Measurements from ENCODE around the gene ITIH5.

Gene ITIH5

DNA sequence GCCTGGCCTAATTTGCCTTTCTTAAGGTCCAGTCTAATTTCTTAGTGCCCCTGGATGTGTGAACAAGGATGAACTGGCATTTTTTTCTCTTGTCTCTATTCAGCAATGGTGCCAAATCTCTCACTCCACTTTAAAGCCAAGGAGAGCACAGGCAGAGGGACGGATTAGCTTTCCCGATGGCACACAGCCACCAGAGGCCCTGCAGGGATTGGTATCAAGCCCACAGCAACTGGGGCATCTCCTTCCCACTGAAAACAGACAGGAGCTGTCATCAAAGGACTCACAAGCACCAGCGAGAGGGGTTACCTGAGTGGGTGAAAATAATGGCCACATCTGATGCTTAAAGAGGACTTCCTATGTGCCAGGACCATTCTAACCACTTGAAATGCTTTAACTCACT, 83.1 kb downstream of the ITIH5 start:
- TF ChIP-seq, protein P1, sequence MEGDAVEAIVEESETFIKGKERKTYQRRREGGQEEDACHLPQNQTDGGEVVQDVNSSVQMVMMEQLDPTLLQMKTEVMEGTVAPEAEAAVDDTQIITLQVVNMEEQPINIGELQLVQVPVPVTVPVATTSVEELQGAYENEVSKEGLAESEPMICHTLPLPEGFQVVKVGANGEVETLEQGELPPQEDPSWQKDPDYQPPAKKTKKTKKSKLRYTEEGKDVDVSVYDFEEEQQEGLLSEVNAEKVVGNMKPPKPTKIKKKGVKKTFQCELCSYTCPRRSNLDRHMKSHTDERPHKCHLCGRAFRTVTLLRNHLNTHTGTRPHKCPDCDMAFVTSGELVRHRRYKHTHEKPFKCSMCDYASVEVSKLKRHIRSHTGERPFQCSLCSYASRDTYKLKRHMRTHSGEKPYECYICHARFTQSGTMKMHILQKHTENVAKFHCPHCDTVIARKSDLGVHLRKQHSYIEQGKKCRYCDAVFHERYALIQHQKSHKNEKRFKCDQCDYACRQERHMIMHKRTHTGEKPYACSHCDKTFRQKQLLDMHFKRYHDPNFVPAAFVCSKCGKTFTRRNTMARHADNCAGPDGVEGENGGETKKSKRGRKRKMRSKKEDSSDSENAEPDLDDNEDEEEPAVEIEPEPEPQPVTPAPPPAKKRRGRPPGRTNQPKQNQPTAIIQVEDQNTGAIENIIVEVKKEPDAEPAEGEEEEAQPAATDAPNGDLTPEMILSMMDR (conservative IDR thresholded peaks at IDR 0.05; ENCODE audit: low read depth, low read length), result no peak
- no peak overlapping the region for H3K4me3 ChIP-seq (ENCODE audit: low read depth, low read length)
- DNase-seq (ENCODE audit: low read depth), result no peak

DNA sequence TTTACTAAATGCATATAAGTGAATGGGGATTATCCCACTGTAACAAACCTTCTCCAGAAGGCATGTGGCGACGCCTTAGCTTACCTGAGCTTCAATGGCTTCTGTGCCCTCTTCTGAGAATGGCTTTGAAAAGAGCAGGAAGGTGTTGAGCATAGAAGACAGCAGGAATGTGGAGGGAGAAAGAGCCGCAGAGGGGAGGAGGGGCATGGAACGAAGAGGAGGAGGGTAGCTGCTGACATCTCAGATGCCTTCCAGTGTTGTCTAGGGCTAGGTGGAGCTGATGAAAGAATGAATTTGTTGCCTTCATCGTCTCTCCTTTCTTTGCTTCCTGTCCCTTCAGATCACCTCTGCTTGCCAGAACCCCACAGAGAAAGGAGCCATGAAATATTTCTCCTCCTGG, 86.2 kb downstream of the ITIH5 start:
- DNase-seq (ENCODE audit: low read depth), result no peak
- TF ChIP-seq, protein P1 (conservative IDR thresholded peaks at IDR 0.05; ENCODE audit: low read depth, low read length), result no peak
- no peak overlapping the region for H3K4me3 ChIP-seq (ENCODE audit: low read depth, low read length)

DNA sequence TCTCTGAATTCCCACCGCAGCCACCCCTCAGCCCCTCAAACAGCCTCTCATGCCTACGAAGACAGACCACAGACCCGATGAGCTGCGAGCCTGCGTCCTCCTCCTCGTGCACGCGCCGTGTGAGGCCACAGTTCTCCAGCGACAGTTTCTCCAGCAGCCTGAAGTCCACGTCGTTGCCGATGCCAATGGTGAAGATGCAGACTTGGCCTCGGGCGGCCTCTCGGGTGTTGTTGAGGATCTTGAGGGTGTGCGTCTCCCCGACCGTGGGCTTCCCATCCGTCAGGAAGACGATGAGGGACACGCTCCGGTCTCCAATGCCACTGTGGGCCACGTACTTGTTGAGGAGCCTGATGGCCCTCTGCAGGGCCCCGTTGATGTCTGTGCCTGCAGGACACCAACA, 87.1 kb downstream of the ITIH5 start:
- no peak for DNase-seq (ENCODE audit: low read depth)
- no peak overlapping the region for H3K4me3 ChIP-seq (ENCODE audit: low read depth, low read length)
- TF ChIP-seq, protein P1 (conservative IDR thresholded peaks at IDR 0.05; ENCODE audit: low read depth, low read length), result no peak

DNA sequence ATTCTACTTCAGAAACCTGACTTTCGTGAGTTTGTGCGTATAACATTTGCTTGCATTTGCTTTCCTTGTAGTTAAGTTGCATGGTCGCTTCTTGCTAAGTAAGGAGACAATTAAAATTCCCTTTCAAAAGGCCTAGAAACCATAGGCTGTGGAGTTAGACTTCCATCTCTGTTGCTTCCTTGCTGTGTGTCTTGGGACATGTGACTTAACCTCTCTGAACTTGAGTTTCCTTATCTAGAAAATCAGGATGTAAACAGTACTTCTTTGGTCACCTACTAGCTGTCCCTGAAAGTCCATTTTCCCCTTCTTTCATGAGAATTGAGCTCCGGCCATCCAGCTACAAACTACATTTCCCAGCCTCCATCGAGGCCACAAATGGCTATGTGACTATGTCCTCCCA, 89.2 kb downstream of the ITIH5 start:
- no peak for DNase-seq (ENCODE audit: low read depth)
- no peak overlapping the region for H3K4me3 ChIP-seq (ENCODE audit: low read depth, low read length)
- TF ChIP-seq, protein P1 (conservative IDR thresholded peaks at IDR 0.05; ENCODE audit: low read depth, low read length), result no peak

DNA sequence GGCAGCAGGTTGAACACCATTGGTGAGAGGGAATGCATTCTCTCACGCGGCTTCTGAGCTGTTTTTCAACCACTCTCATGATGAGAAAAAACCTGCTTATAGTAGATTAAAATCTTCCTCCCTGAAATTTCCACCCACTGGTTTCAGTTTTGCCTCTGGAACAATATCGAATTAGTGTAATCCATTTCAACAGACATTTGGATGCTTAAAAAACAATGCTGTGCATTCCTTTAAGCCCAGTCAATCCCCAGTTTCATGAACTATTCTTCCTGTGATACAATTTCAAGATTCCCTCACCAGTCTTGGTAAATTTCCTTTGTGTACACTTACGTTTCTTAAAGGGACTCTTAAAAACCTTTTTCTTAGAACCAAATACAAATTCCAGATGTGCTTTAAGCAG, 89.6 kb downstream of the ITIH5 start:
- DNase-seq (ENCODE audit: low read depth), result no peak
- TF ChIP-seq, protein P1 (conservative IDR thresholded peaks at IDR 0.05; ENCODE audit: low read depth, low read length), result no peak
- no peak overlapping the region for H3K4me3 ChIP-seq (ENCODE audit: low read depth, low read length)

DNA sequence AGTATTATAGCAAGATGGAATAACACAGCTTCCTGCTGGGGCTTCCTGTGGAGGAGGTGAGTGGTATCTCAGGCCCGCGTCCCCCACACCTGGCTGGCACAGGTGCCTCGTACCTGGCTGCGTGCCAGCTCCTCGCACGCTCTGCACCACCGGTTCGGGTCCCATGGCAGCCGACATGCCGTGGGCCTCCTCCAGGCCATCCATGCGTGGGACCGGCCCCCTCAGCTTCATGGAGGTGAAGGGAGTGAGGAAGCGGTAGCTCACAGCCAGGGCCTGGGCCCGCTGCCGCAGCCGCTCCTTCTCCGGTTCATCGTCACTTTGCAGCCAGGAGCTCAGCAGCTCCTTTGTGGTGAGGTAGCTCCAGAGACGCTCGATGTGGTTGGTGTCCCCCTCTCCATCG, 90.4 kb downstream of the ITIH5 start:
- no peak overlapping the region for H3K4me3 ChIP-seq (ENCODE audit: low read depth, low read length)
- TF ChIP-seq, protein P1 (conservative IDR thresholded peaks at IDR 0.05; ENCODE audit: low read depth, low read length), result no peak
- no peak for DNase-seq (ENCODE audit: low read depth)

DNA sequence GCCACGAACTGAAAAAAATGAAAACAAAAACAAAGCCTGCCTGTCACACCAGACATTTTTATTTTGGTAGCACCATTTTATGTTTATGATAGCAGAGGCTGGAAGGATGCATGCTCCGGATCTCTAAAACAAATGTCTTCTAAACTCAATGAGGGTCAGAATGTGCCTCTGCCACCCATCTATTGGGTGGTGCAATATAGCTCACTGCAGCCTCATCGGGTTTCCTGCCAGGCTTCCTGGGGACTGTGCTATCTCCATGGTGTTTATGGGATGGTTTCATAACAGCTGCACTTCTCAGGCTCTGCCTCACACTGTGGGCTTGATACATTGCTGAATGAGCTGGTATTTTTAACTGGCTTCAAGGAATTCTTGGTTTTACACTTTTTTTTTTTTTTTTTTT, 94.4 kb downstream of the ITIH5 start:
- no peak overlapping the region for H3K4me3 ChIP-seq (ENCODE audit: low read depth, low read length)
- no peak for DNase-seq (ENCODE audit: low read depth)
- TF ChIP-seq, protein P1 (conservative IDR thresholded peaks at IDR 0.05; ENCODE audit: low read depth, low read length), result no peak

Measured in choroid plexus epithelial cell (primary cell).